Lung (tissue), 12 donors: Measurements from ENCODE around the gene PARVG. TPM values are rescaled to one million over a fixed set of nuclear protein-coding genes. Genes with fewer than 3 reads are reported as not detected.

Experiments
- ATAC-seq: fragments of 200-7000 bp; cut with Tn5 transposase; one replicate; pipeline ENCODE4 v1.9.1; 2020; ENCODE audit warnings: moderate number of reproducible peaks; ENCODE audit not compliant: insufficient read depth, low FRiP score
- DNase-seq, 3 donors: peaks; one replicate each; pipeline ENCODE4 v3.0.0-alpha.2; 2013 to 2017
- H3K27ac ChIP-seq, 2 donors: one replicate each; pipeline ENCODE4 v1.5.1; 2013; ENCODE audit warnings: mild to moderate bottlenecking in 2 of 2, moderate library complexity in 2 of 2, control low read depth in 1 of 2, inconsistent platforms in 1 of 2, low read depth in 1 of 2, low read length in 1 of 2
- H3K27me3 ChIP-seq, 3 donors: one replicate each; pipeline ENCODE4 v1.5.1; 2013; ENCODE audit warnings: low read length in 2 of 3; ENCODE audit not compliant: control insufficient read depth in 3 of 3, insufficient read depth in 3 of 3
- H3K36me3 ChIP-seq, 4 donors: one replicate each; pipeline ENCODE4 v1.5.1; 2013; ENCODE audit warnings: low read length in 4 of 4, mild to moderate bottlenecking in 1 of 4, moderate library complexity in 1 of 4; ENCODE audit not compliant: control insufficient read depth in 4 of 4, insufficient read depth in 4 of 4
- H3K4me1 ChIP-seq, 5 donors: one replicate each; pipeline ENCODE4 v1.5.1; 2013; ENCODE audit warnings: low read length in 5 of 5, mild to moderate bottlenecking in 2 of 5, moderate library complexity in 1 of 5; ENCODE audit not compliant: control insufficient read depth in 5 of 5, insufficient read depth in 5 of 5
- H3K4me3 ChIP-seq: one replicate; pipeline ENCODE4 v1.5.1; 2013; ENCODE audit warnings: mild to moderate bottlenecking, control low read depth, moderate library complexity
- H3K9ac ChIP-seq, 2 donors: one replicate each; pipeline ENCODE4 v1.5.1; 2013; ENCODE audit warnings: low read length in 2 of 2, control low read depth in 1 of 2; ENCODE audit not compliant: insufficient read depth in 1 of 2
- H3K9me3 ChIP-seq, 4 donors: one replicate each; pipeline ENCODE4 v1.5.1; 2013; ENCODE audit warnings: low read length in 3 of 4, mild to moderate bottlenecking in 1 of 4, moderate library complexity in 1 of 4; ENCODE audit not compliant: control insufficient read depth in 4 of 4, insufficient read depth in 3 of 4
- CTCF ChIP-seq: IDR thresholded peaks from 2 replicates; pipeline ENCODE4 v1.5.1; 2012; ENCODE audit warnings: mild to moderate bottlenecking; ENCODE audit errors: control extremely low read depth, extremely low read depth
- WGBS, 2 donors: extraction: QIAGEN DNeasy Blood & Tissue Kit; methylation state at CpG; one replicate each; pipeline ENCODE4 v1.1.7; 2013; 5-methylcytosine and 5-hydroxymethylcytosine counted together
- polyA plus RNA-seq, 2 donors: library from polyadenylated mRNA; stranded (reverse); fragments of 200-250 nt; gene quantifications; one replicate each; pipeline ENCODE4 v1.2.1, GENCODE V29; 2013
- total RNA-seq, 2 donors: library from RNA; depleted of rRNA in 1 of 2; stranded (reverse); fragments of >200 nt in 1 of 2; gene quantifications; one replicate each; pipeline ENCODE4 v1.2.1, GENCODE V29; 2014 to 2021
- donor health status: control.
- donor health status: control.
- donor health status: Bipolar disorder and iron deficiency.
- donor health status: healthy.
- donor health status: DM: yes; HTN: yes; CAD: no.

PARVG gene
- total and polyA plus RNA-seq, 4 donors, result 20.4 to 67.4 (median 48.7) TPM

- no peak for TF ChIP-seq CTCF
- DNase-seq, result no peak
- Histone ChIP-seq H3K27ac (no peak overlapping the region), H3K9ac (no peak overlapping the region), H3K4me3 (no peak overlapping the region), H3K36me3 (no peaks in the 10 kb centered on the region), H3K4me1 (no peaks in the 10 kb centered on the region), H3K9me3 (no peaks in the 10 kb centered on the region), H3K27me3 (peaks cover 4 to 7% (median 7%) of the 10 kb centered on the region in 3 donors)
- no peak for ATAC-seq
- WGBS, 2 donors, result 82 to 87% methylated on average over 8 of the region's 8 CpGs
These were observed 11.5 kb downstream of the PARVG start for GRCh38 chr22:44192098-44192815.

GRCh38 chr22:44192816-44193534, 12.2 kb downstream of the PARVG start:
- WGBS, 2 donors, result 42 to 64% methylated on average over 11 of the region's 11 CpGs
- TF ChIP-seq CTCF, result no peak
- Histone ChIP-seq H3K9me3 (no peaks in the 10 kb centered on the region), H3K36me3 (no peaks in the 10 kb centered on the region), H3K9ac (no peak overlapping the region), H3K4me3 (no peak overlapping the region), H3K4me1 (no peaks in the 10 kb centered on the region), H3K27me3 (peaks cover 4 to 7% (median 7%) of the 10 kb centered on the region in 3 donors), H3K27ac (no peak overlapping the region)
- no peak for DNase-seq
- ATAC-seq, result no peak

- no peak for DNase-seq
- WGBS, 2 donors, result 28 to 47% methylated on average over 4 of the region's 4 CpGs
These were observed 12.8 kb downstream of the PARVG start for GRCh38 chr22:44193535-44193891.

More at GRCh38 chr22:44193535-44193891, 12.8 kb downstream of the PARVG start:
- TF ChIP-seq CTCF, result no peak
- H3K9me3 ChIP-seq, result no peaks in the 10 kb centered on the region
- H3K9ac ChIP-seq, result no peak overlapping the region
- H3K4me1 ChIP-seq, result no peaks in the 10 kb centered on the region
- no peak for ATAC-seq
- peaks cover 4 to 7% (median 7%) of the 10 kb centered on the region in 3 donors for H3K27me3 ChIP-seq
- H3K27ac ChIP-seq, result no peak overlapping the region
- H3K36me3 ChIP-seq, result no peaks in the 10 kb centered on the region
- no peak overlapping the region for H3K4me3 ChIP-seq
